HEK293 (cell line): Measurements from ENCODE around the gene RRM1.

ENCODE experiments used
- GLIS1 ChIP-seq: fragments of 450-650 bp; formaldehyde crosslinking; IDR thresholded peaks from 2 replicates; pipeline ENCODE4 v1.5.1; 2016; ENCODE audit warnings: missing biosample characterization, missing genetic modification characterization
- TCF7L2 ChIP-seq: IDR thresholded peaks from 2 replicates; pipeline ENCODE4 v1.6.1; 2011; ENCODE audit warnings: low read depth, mild to moderate bottlenecking, inconsistent platforms, low read length, moderate library complexity, borderline replicate concordance
- ZBTB21 ChIP-seq: fragments of 450-650 bp; formaldehyde crosslinking; IDR thresholded peaks from 2 replicates; pipeline ENCODE4 v1.5.1; 2017; ENCODE audit warnings: missing biosample characterization, missing genetic modification characterization
- ZEB2 ChIP-seq: fragments of 450-650 bp; formaldehyde crosslinking; IDR thresholded peaks from 2 replicates; pipeline ENCODE4 v1.5.1; 2016; ENCODE audit warnings: missing biosample characterization, missing genetic modification characterization
- ZNF239 ChIP-seq: fragments of 450-650 bp; formaldehyde crosslinking; IDR thresholded peaks from 2 replicates; pipeline ENCODE4 v1.5.1; 2016; ENCODE audit warnings: missing biosample characterization, missing genetic modification characterization
- ZNF24 ChIP-seq: fragments of 450-650 bp; formaldehyde crosslinking; IDR thresholded peaks from 2 replicates; pipeline ENCODE4 v1.5.1; 2016; ENCODE audit warnings: missing biosample characterization, missing genetic modification characterization
- ZNF501 ChIP-seq: fragments of 450-650 bp; formaldehyde crosslinking; IDR thresholded peaks from 2 replicates; pipeline ENCODE4 v1.5.1; 2016; ENCODE audit warnings: missing biosample characterization, missing genetic modification characterization
- ZNF549 ChIP-seq: fragments of 450-650 bp; IDR thresholded peaks from 2 replicates; pipeline ENCODE4 v1.5.1; 2018; ENCODE audit warnings: missing biosample characterization, missing genetic modification characterization, mild to moderate bottlenecking, inconsistent platforms, moderate library complexity
- ZNF558 ChIP-seq: fragments of 450-650 bp; formaldehyde crosslinking; IDR thresholded peaks from 2 replicates; pipeline ENCODE4 v1.5.1; 2016; ENCODE audit warnings: missing biosample characterization, missing genetic modification characterization
- TF ChIP-seq, protein P1 (sequence below): fragments of 450-650 bp; formaldehyde crosslinking; IDR thresholded peaks from 2 replicates; pipeline ENCODE4 v1.5.1; 2016; ENCODE audit warnings: missing biosample characterization, missing genetic modification characterization
- TF ChIP-seq, protein P2 (sequence below): fragments of 450-650 bp; formaldehyde crosslinking; optimal IDR thresholded peaks from 2 replicates; pipeline ENCODE3; 2016; ENCODE audit warnings: missing biosample characterization, mild to moderate bottlenecking, missing genetic modification characterization
- TF ChIP-seq, protein P3 (sequence below): fragments of 450-650 bp; formaldehyde crosslinking; IDR thresholded peaks from 2 replicates; pipeline ENCODE4 v1.5.1; 2017; ENCODE audit warnings: missing biosample characterization, missing genetic modification characterization

DNA sequence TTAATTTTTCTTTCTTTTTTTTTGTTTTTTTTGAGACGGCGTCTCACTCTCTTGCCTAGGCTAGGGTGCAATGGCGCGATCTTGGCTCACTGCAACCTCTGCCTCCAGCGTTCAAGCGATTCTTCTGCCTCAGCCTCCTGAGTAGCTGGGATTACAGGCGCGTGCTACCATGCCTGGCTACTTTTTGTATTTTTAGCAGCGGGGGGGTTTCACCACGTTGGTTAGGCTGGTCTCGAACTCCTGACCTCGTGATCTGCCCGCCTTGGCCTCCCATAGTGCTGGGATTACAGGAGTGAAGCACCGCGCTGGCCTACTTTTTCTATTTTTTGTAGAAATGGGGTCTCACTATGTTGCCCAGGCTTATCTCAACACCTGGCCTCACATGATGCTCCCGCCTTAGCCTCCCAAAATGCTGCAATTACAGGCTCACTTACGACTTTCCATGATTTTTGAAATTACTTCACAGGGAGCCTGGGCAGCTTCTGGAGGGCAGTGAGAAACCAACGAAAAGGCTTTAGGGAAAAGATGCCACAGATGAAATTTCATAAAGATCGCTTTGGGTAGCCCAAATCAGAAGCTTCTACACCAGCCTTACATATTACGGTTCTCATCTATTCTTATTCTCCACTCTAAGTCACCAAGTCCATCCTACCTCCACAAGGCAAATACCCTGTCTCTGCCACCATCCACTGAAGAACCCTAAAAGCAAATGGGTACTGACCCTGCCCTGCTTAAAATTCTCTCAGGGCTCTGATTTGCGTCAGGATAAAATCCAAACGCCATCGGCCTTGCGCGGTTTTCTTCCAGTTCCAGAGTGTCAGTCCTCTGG, 866 bp upstream of the RRM1 start:
- TF ChIP-seq, protein P1, sequence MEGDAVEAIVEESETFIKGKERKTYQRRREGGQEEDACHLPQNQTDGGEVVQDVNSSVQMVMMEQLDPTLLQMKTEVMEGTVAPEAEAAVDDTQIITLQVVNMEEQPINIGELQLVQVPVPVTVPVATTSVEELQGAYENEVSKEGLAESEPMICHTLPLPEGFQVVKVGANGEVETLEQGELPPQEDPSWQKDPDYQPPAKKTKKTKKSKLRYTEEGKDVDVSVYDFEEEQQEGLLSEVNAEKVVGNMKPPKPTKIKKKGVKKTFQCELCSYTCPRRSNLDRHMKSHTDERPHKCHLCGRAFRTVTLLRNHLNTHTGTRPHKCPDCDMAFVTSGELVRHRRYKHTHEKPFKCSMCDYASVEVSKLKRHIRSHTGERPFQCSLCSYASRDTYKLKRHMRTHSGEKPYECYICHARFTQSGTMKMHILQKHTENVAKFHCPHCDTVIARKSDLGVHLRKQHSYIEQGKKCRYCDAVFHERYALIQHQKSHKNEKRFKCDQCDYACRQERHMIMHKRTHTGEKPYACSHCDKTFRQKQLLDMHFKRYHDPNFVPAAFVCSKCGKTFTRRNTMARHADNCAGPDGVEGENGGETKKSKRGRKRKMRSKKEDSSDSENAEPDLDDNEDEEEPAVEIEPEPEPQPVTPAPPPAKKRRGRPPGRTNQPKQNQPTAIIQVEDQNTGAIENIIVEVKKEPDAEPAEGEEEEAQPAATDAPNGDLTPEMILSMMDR: no peak
- TF ChIP-seq, protein P2, sequence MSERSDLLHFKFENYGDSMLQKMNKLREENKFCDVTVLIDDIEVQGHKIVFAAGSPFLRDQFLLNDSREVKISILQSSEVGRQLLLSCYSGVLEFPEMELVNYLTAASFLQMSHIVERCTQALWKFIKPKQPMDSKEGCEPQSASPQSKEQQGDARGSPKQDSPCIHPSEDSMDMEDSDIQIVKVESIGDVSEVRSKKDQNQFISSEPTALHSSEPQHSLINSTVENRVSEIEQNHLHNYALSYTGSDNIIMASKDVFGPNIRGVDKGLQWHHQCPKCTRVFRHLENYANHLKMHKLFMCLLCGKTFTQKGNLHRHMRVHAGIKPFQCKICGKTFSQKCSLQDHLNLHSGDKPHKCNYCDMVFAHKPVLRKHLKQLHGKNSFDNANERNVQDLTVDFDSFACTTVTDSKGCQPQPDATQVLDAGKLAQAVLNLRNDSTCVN (tag by site-specific recombination): no peak
- TF ChIP-seq ZNF24 (tag by site-specific recombination): no peak
- no peak for TF ChIP-seq ZNF549 (tag by site-specific recombination)
- no peak for TF ChIP-seq ZNF239 (tag by site-specific recombination)
- TF ChIP-seq ZEB2 (tag by site-specific recombination): no peak
- TF ChIP-seq ZBTB21 (tag by site-specific recombination): no peak
- TF ChIP-seq ZNF501 (tag by site-specific recombination): no peak
- TF ChIP-seq ZNF558: no peak
- no peak for TF ChIP-seq GLIS1 (tag by site-specific recombination)
- TF ChIP-seq TCF7L2: no peak
- TF ChIP-seq, protein P3, sequence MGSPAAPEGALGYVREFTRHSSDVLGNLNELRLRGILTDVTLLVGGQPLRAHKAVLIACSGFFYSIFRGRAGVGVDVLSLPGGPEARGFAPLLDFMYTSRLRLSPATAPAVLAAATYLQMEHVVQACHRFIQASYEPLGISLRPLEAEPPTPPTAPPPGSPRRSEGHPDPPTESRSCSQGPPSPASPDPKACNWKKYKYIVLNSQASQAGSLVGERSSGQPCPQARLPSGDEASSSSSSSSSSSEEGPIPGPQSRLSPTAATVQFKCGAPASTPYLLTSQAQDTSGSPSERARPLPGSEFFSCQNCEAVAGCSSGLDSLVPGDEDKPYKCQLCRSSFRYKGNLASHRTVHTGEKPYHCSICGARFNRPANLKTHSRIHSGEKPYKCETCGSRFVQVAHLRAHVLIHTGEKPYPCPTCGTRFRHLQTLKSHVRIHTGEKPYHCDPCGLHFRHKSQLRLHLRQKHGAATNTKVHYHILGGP (tag by site-specific recombination): no peak
